GM23338 (cell line): Measurements from ENCODE around the gene GLIS2. TPM values are rescaled to one million over a fixed set of nuclear protein-coding genes. Genes with fewer than 3 reads are reported as not detected.

Experiments used
- ATAC-seq: fragments of 200-7000 bp; cut with Tn5 transposase; 3 replicates; pipeline ENCODE4 v1.9.1; 2020
- DNase-seq: peaks from one replicate; pipeline ENCODE4 v3.0.0-alpha.2; 2015; ENCODE audit warnings: low spot score
- H2AFZ ChIP-seq: fragments of 200-600 bp; sonication (generic); 2 replicates; pipeline ENCODE4 v1.8.0; 2016; ENCODE audit warnings: antibody characterized with exemption, mild to moderate bottlenecking, moderate library complexity
- H3F3A ChIP-seq: fragments of 200-600 bp; sonication (generic); replicated peaks from 2 replicates; pipeline ENCODE4 v1.8.0; 2017; ENCODE audit warnings: antibody characterized with exemption, mixed run types, low read depth
- H3K27ac ChIP-seq: fragments of 200-600 bp; sonication (generic); 2 replicates; pipeline ENCODE4 v1.6.1; 2016; ENCODE audit warnings: low read depth
- H3K27me3 ChIP-seq: fragments of 200-600 bp; sonication (generic); 2 replicates; pipeline ENCODE4 v1.8.0; 2016; ENCODE audit warnings: mild to moderate bottlenecking, mixed run types, moderate library complexity; ENCODE audit not compliant: insufficient read depth
- H3K36me3 ChIP-seq: fragments of 200-600 bp; sonication (generic); 2 replicates; pipeline ENCODE4 v1.8.0; 2016; ENCODE audit warnings: mild to moderate bottlenecking; ENCODE audit not compliant: insufficient read depth
- H3K4me1 ChIP-seq: fragments of 200-600 bp; sonication (generic); 2 replicates; pipeline ENCODE4 v1.8.0; 2016; ENCODE audit warnings: mild to moderate bottlenecking, moderate library complexity; ENCODE audit not compliant: insufficient read depth
- H3K4me2 ChIP-seq: fragments of 200-600 bp; sonication (generic); 2 replicates; pipeline ENCODE4 v1.7.1; 2017; ENCODE audit warnings: mixed run types
- H3K4me3 ChIP-seq: fragments of 200-600 bp; sonication (generic); 2 replicates; pipeline ENCODE4 v1.6.1; 2016; ENCODE audit warnings: mixed run types
- H3K79me2 ChIP-seq: fragments of 200-600 bp; sonication (generic); replicated peaks from 2 replicates; pipeline ENCODE4 v1.8.0; 2017; ENCODE audit warnings: mild to moderate bottlenecking; ENCODE audit not compliant: insufficient read depth
- H3K9me2 ChIP-seq: fragments of 200-600 bp; sonication (generic); 2 replicates; pipeline ENCODE4 v1.8.0; 2017; ENCODE audit not compliant: insufficient read depth
- H4K20me1 ChIP-seq: fragments of 200-600 bp; sonication (generic); replicated peaks from 2 replicates; pipeline ENCODE4 v1.8.0; 2017; ENCODE audit warnings: mild to moderate bottlenecking; ENCODE audit not compliant: insufficient read depth
- H3K27ac Mint-ChIP-seq: 2 replicates; pipeline ENCODE4 v1.8.0; 2020; ENCODE audit warnings: inconsistent platforms, mild to moderate bottlenecking, moderate library complexity, mixed read lengths
- H3K27me3 Mint-ChIP-seq: 3 replicates; pipeline ENCODE4 v1.8.0; 2022; ENCODE audit warnings: low read depth, mild to moderate bottlenecking, moderate library complexity, mixed read lengths, inconsistent platforms; ENCODE audit not compliant: insufficient read depth, poor library complexity
- H3K36me3 Mint-ChIP-seq: 3 replicates; pipeline ENCODE4 v1.8.0; 2021; ENCODE audit warnings: low read depth, mild to moderate bottlenecking, inconsistent platforms, moderate library complexity, mixed read lengths
- H3K4me1 Mint-ChIP-seq: 3 replicates; pipeline ENCODE4 v1.8.0; 2020; ENCODE audit warnings: mild to moderate bottlenecking, inconsistent platforms, mixed read lengths
- H3K4me3 Mint-ChIP-seq: 3 replicates; pipeline ENCODE4 v1.8.0; 2021; ENCODE audit warnings: moderate library complexity, mild to moderate bottlenecking, inconsistent platforms, mixed read lengths
- H3K9me3 Mint-ChIP-seq: 3 replicates; pipeline ENCODE4 v1.8.0; 2020; ENCODE audit warnings: moderate library complexity, mild to moderate bottlenecking, inconsistent platforms, mixed read lengths
- CREB1 ChIP-seq: fragments of 250-450 bp; sonication (Bioruptor Pico); IDR thresholded peaks from 2 replicates; pipeline ENCODE4 v1.5.0; 2020; ENCODE audit warnings: low read depth, mild to moderate bottlenecking, moderate library complexity
- EZH2 ChIP-seq: fragments of 200-600 bp; sonication (generic); IDR thresholded peaks from one replicate; pipeline ENCODE4 v1.8.0; 2017; ENCODE audit warnings: antibody characterized with exemption, mild to moderate bottlenecking, low read depth; ENCODE audit not compliant: unreplicated experiment
- EZH2phosphoT487 ChIP-seq: fragments of 200-600 bp; sonication (generic); IDR thresholded peaks from one replicate; pipeline ENCODE4 v1.8.1; 2018; ENCODE audit warnings: antibody characterized with exemption; ENCODE audit not compliant: unreplicated experiment
- JUNB ChIP-seq: IDR thresholded peaks from one replicate; pipeline ENCODE4 v1.6.1; 2016; ENCODE audit warnings: antibody characterized with exemption; ENCODE audit not compliant: unreplicated experiment
- NANOG ChIP-seq: IDR thresholded peaks from 2 replicates; pipeline ENCODE4 v1.6.1; 2016; ENCODE audit warnings: antibody characterized with exemption, borderline replicate concordance
- POLR2AphosphoS5 ChIP-seq: IDR thresholded peaks from 2 replicates; pipeline ENCODE4 v1.6.1; 2016; ENCODE audit warnings: antibody characterized with exemption, low read depth
- STAT1 ChIP-seq: IDR thresholded peaks from one replicate; pipeline ENCODE4 v1.6.1; 2016; ENCODE audit warnings: antibody characterized with exemption; ENCODE audit not compliant: unreplicated experiment
- ZNF114 ChIP-seq: fragments of 250-450 bp; sonication (Bioruptor Pico); IDR thresholded peaks from 2 replicates; pipeline ENCODE4 v1.5.0; 2020; ENCODE audit warnings: mild to moderate bottlenecking, moderate library complexity
- ZNF331 ChIP-seq: fragments of 250-450 bp; sonication (Bioruptor Pico); IDR thresholded peaks from 2 replicates; pipeline ENCODE4 v1.5.0; 2020; ENCODE audit warnings: low read depth, mild to moderate bottlenecking, moderate library complexity
- polyA plus RNA-seq: library from polyadenylated mRNA; unstranded; fragments of >200 nt; fragmentation: Nextera tagmentation; extraction: Ambion mirVana; gene quantifications from 2 replicates; pipeline ENCODE4 v1.2.1, GENCODE V29; 2016
- total RNA-seq: library from RNA; depleted of rRNA; stranded (reverse); fragments of >200 nt; shearing (Covaris generic); gene quantifications from 2 replicates; pipeline ENCODE4 v1.2.3, GENCODE V29; 2014
- TF ChIP-seq, protein P1 (sequence below), 2 experiments: fragments of 200-600 bp in 1 of 2; sonication (generic) in 1 of 2; conservative IDR thresholded peaks; 2 replicates each; pipeline versions ENCODE4 v1.5.1 to v1.6.1; 2016 to 2017; ENCODE audit warnings: antibody characterized with exemption in 2 of 2, low read depth in 2 of 2, mild to moderate bottlenecking in 2 of 2, moderate library complexity in 1 of 2
- TF ChIP-seq, protein P2 (sequence below): fragments of 250-450 bp; sonication (Bioruptor Pico); IDR thresholded peaks from 2 replicates; pipeline ENCODE4 v1.5.0; 2020; ENCODE audit warnings: mild to moderate bottlenecking, moderate library complexity
- TF ChIP-seq, protein P3 (sequence below): IDR thresholded peaks from one replicate; pipeline ENCODE4 v1.6.1; 2018; ENCODE audit warnings: antibody characterized with exemption; ENCODE audit not compliant: unreplicated experiment

GLIS2 gene
- total and polyA plus RNA-seq, 2 experiments from 2014 or later: 8.2 to 10.2 TPM

DNA sequence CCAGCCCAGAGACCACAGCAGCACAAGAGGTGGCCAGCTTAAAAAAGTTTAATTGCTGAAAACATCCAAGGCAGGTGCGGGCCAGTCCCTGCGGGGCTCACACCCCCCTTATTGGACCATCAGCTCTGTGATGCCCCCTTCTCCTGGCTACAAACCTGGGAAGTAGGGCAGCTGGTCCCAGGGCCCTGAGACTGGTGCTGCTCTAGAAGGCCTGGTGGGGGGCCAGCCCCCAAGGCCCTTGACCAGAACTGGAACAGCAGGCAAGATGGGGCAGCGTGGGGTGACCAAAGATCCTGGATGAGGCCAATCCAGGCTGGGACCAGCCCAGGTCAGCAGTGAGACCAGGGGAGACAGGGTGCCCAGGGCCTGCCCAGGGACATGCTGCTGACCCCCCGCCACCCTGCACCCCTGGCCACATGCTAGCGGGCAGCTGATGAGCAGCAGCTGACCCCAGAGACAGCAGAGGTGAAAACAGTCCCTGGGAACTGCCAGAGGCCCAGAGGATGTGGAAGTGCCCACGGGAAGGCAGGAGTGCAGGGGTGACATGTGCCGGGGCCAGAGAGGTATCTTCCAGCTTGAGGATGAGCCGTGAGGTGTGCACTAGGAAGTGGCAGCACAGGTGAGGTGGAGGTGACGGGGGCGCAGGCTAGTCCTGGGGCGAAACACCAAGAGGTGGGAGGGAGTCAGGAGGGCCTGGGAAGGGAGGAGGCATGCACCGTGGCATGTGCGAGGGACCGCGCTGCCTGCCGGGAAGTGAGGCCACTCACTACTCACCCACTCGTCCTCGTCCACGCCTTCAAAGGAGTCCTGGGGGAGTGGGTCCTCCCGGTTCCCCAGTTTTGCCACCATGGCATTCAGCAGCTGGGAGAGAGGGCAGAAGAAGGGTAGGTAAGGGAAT is 38.9 kb downstream of the GLIS2 start:
- H3K4me2 ChIP-seq: no peak overlapping the region
- ATAC-seq (no peak), DNase-seq (no peak)
- H3K36me3 ChIP-seq: no peaks in the 10 kb centered on the region
- no peak overlapping the region for H3K4me3 Mint-ChIP-seq
- H3K9me3 Mint-ChIP-seq: no peaks in the 10 kb centered on the region; the same call in 1 of the 3 replicates
- no peak overlapping the region for H3K4me3 ChIP-seq
- no peak overlapping the region for H3K27ac ChIP-seq
- H3K27me3 ChIP-seq: no peaks in the 10 kb centered on the region
- H3F3A ChIP-seq: peaks cover 7% of the 10 kb centered on the region; the same call in 1 of the 2 replicates
- H3K9me2 ChIP-seq: no peaks in the 10 kb centered on the region
- peaks cover 3% of the 10 kb centered on the region; the same call in 1 of the 3 replicates for H3K36me3 Mint-ChIP-seq
- peaks cover 12% of the 10 kb centered on the region for H3K79me2 ChIP-seq
- no peak overlapping the region for H3K27ac Mint-ChIP-seq
- TF ChIP-seq EZH2 (no peak), ZNF331 (CRISPR knock-in tag) (no peak), STAT1 (no peak), POLR2AphosphoS5 (no peak), EZH2phosphoT487 (no peak), JUNB (no peak), ZNF114 (CRISPR knock-in tag) (no peak), NANOG (no peak), CREB1 (CRISPR knock-in tag) (no peak)
- TF ChIP-seq, protein P1, sequence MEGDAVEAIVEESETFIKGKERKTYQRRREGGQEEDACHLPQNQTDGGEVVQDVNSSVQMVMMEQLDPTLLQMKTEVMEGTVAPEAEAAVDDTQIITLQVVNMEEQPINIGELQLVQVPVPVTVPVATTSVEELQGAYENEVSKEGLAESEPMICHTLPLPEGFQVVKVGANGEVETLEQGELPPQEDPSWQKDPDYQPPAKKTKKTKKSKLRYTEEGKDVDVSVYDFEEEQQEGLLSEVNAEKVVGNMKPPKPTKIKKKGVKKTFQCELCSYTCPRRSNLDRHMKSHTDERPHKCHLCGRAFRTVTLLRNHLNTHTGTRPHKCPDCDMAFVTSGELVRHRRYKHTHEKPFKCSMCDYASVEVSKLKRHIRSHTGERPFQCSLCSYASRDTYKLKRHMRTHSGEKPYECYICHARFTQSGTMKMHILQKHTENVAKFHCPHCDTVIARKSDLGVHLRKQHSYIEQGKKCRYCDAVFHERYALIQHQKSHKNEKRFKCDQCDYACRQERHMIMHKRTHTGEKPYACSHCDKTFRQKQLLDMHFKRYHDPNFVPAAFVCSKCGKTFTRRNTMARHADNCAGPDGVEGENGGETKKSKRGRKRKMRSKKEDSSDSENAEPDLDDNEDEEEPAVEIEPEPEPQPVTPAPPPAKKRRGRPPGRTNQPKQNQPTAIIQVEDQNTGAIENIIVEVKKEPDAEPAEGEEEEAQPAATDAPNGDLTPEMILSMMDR (conservative IDR thresholded peaks at IDR 0.05; ENCODE audit: low read depth in 2 of 2): no peak
- TF ChIP-seq, protein P2, sequence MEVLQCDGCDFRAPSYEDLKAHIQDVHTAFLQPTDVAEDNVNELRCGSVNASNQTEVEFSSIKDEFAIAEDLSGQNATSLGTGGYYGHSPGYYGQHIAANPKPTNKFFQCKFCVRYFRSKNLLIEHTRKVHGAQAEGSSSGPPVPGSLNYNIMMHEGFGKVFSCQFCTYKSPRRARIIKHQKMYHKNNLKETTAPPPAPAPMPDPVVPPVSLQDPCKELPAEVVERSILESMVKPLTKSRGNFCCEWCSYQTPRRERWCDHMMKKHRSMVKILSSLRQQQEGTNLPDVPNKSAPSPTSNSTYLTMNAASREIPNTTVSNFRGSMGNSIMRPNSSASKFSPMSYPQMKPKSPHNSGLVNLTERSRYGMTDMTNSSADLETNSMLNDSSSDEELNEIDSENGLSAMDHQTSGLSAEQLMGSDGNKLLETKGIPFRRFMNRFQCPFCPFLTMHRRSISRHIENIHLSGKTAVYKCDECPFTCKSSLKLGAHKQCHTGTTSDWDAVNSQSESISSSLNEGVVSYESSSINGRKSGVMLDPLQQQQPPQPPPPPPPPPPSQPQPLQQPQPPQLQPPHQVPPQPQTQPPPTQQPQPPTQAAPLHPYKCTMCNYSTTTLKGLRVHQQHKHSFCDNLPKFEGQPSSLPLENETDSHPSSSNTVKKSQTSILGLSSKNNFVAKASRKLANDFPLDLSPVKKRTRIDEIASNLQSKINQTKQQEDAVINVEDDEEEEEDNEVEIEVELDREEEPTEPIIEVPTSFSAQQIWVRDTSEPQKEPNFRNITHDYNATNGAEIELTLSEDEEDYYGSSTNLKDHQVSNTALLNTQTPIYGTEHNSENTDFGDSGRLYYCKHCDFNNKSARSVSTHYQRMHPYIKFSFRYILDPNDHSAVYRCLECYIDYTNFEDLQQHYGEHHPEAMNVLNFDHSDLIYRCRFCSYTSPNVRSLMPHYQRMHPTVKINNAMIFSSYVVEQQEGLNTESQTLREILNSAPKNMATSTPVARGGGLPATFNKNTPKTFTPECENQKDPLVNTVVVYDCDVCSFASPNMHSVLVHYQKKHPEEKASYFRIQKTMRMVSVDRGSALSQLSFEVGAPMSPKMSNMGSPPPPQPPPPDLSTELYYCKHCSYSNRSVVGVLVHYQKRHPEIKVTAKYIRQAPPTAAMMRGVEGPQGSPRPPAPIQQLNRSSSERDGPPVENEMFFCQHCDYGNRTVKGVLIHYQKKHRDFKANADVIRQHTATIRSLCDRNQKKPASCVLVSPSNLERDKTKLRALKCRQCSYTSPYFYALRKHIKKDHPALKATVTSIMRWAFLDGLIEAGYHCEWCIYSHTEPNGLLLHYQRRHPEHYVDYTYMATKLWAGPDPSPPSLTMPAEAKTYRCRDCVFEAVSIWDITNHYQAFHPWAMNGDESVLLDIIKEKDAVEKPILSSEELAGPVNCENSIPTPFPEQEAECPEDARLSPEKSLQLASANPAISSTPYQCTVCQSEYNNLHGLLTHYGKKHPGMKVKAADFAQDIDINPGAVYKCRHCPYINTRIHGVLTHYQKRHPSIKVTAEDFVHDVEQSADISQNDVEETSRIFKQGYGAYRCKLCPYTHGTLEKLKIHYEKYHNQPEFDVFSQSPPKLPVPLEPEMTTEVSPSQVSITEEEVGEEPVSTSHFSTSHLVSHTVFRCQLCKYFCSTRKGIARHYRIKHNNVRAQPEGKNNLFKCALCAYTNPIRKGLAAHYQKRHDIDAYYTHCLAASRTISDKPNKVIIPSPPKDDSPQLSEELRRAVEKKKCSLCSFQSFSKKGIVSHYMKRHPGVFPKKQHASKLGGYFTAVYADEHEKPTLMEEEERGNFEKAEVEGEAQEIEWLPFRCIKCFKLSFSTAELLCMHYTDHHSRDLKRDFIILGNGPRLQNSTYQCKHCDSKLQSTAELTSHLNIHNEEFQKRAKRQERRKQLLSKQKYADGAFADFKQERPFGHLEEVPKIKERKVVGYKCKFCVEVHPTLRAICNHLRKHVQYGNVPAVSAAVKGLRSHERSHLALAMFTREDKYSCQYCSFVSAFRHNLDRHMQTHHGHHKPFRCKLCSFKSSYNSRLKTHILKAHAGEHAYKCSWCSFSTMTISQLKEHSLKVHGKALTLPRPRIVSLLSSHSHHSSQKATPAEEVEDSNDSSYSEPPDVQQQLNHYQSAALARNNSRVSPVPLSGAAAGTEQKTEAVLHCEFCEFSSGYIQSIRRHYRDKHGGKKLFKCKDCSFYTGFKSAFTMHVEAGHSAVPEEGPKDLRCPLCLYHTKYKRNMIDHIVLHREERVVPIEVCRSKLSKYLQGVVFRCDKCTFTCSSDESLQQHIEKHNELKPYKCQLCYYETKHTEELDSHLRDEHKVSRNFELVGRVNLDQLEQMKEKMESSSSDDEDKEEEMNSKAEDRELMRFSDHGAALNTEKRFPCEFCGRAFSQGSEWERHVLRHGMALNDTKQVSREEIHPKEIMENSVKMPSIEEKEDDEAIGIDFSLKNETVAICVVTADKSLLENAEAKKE (CRISPR knock-in tag): no peak
- TF ChIP-seq, protein P3, sequence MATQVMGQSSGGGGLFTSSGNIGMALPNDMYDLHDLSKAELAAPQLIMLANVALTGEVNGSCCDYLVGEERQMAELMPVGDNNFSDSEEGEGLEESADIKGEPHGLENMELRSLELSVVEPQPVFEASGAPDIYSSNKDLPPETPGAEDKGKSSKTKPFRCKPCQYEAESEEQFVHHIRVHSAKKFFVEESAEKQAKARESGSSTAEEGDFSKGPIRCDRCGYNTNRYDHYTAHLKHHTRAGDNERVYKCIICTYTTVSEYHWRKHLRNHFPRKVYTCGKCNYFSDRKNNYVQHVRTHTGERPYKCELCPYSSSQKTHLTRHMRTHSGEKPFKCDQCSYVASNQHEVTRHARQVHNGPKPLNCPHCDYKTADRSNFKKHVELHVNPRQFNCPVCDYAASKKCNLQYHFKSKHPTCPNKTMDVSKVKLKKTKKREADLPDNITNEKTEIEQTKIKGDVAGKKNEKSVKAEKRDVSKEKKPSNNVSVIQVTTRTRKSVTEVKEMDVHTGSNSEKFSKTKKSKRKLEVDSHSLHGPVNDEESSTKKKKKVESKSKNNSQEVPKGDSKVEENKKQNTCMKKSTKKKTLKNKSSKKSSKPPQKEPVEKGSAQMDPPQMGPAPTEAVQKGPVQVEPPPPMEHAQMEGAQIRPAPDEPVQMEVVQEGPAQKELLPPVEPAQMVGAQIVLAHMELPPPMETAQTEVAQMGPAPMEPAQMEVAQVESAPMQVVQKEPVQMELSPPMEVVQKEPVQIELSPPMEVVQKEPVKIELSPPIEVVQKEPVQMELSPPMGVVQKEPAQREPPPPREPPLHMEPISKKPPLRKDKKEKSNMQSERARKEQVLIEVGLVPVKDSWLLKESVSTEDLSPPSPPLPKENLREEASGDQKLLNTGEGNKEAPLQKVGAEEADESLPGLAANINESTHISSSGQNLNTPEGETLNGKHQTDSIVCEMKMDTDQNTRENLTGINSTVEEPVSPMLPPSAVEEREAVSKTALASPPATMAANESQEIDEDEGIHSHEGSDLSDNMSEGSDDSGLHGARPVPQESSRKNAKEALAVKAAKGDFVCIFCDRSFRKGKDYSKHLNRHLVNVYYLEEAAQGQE: no peak
- no peak overlapping the region for H2AFZ ChIP-seq
- H3K4me1 Mint-ChIP-seq: peaks cover 9% of the 10 kb centered on the region
- peaks cover 2% of the 10 kb centered on the region; the same call in 1 of the 2 replicates for H4K20me1 ChIP-seq
- peaks cover 4% of the 10 kb centered on the region for H3K4me1 ChIP-seq
- peaks cover 16% of the 10 kb centered on the region for H3K27me3 Mint-ChIP-seq
